Measurements from ENCODE around the gene PSIP1. TPM values are rescaled to one million over a fixed set of nuclear protein-coding genes. Genes with fewer than 3 reads are reported as not detected.

The PSIP1 gene
- total RNA-seq, 1 experiment from 2014 or later, result 67.8 TPM

- H3K79me2 ChIP-seq (ENCODE audit: low read depth), result peaks cover 21% of the 10 kb centered on the region
- DNase-seq, result no peak
- no peak overlapping the region; the same call in 1 of the 2 replicates for H2AFZ ChIP-seq
- intact Hi-C loops (cut with micrococcal nuclease; ENCODE audit: unreplicated experiment), result loop anchor here (5.0 to 10.0 kb wide), 2 partner anchors 114 to 313 kb away; partner anchors contain the start of gene TTC39B
- TF ChIP-seq CTCF (conservative IDR thresholded peaks at IDR 0.05) (no peak), EZH2 (IDR thresholded peaks at IDR 0.05; ENCODE audit: low read depth) (no peak)
- no peaks in the 10 kb centered on the region; the same call in 1 of the 2 replicates for H3K4me1 ChIP-seq (replicated peaks; ENCODE audit: insufficient read depth)
- H3K27ac ChIP-seq, result no peak overlapping the region
- ChIA-PET CTCF (no interaction called here), POLR2A (ENCODE audit: unreplicated experiment) (no interaction called here)
- peak overlapping the region; percentile 70 for H3K4me2 ChIP-seq
- no peaks in the 10 kb centered on the region for H3F3A ChIP-seq (ENCODE audit: insufficient read depth, low read depth)
- H3K36me3 ChIP-seq (ENCODE audit: low read depth), result no peaks in the 10 kb centered on the region
- no peaks in the 10 kb centered on the region for H3K27me3 ChIP-seq (ENCODE audit: insufficient read depth, low read depth)
- BruUV-seq (replicated peaks), result no TSS peak
- no peaks in the 10 kb centered on the region for H3K9me3 ChIP-seq (ENCODE audit: insufficient read depth, low read depth)
- no peaks in the 10 kb centered on the region for H3K9me2 ChIP-seq (ENCODE audit: insufficient read depth)
- H4K20me1 ChIP-seq (ENCODE audit: insufficient read depth), result no peaks in the 10 kb centered on the region
- H3K4me3 ChIP-seq, result no peak overlapping the region
Measured at GRCh38 chr9:15421532-15421931, 89.2 kb downstream of the PSIP1 start.

GRCh38 chr9:15420796-15421195 lies 90.0 kb downstream of the PSIP1 start:
- Histone ChIP-seq H4K20me1 (ENCODE audit: insufficient read depth) (no peaks in the 10 kb centered on the region), H3K4me3 (no peak overlapping the region), H3K4me2 (no peak overlapping the region), H3K27ac (no peak overlapping the region), H3K9me2 (ENCODE audit: insufficient read depth) (no peaks in the 10 kb centered on the region), H2AFZ (no peak overlapping the region), H3K36me3 (ENCODE audit: low read depth) (no peaks in the 10 kb centered on the region), H3F3A (ENCODE audit: insufficient read depth, low read depth) (no peaks in the 10 kb centered on the region), H3K4me1 (replicated peaks; ENCODE audit: insufficient read depth) (no peaks in the 10 kb centered on the region; the same call in 1 of the 2 replicates), H3K79me2 (ENCODE audit: low read depth) (peaks cover 21% of the 10 kb centered on the region), H3K9me3 (ENCODE audit: insufficient read depth, low read depth) (no peaks in the 10 kb centered on the region), H3K27me3 (ENCODE audit: insufficient read depth, low read depth) (no peaks in the 10 kb centered on the region)
- POLR2A ChIA-PET (ENCODE audit: unreplicated experiment), result no interaction called here
- no TSS peak for BruUV-seq (replicated peaks)
- intact Hi-C loops (cut with micrococcal nuclease; ENCODE audit: unreplicated experiment), result loop anchor here (5.0 to 10.0 kb wide), 2 partner anchors 113 to 314 kb away; partner anchors contain the start of gene TTC39B
- DNase-seq, result no peak
- CTCF ChIA-PET, result no interaction called here
- TF ChIP-seq CTCF (conservative IDR thresholded peaks at IDR 0.05), result no peak
- TF ChIP-seq EZH2 (IDR thresholded peaks at IDR 0.05; ENCODE audit: low read depth), result no peak

- H2AFZ ChIP-seq, result no peak overlapping the region
- H3K4me2 ChIP-seq, result no peak overlapping the region
- BruUV-seq (replicated peaks), result no TSS peak
- no peak for TF ChIP-seq EZH2 (IDR thresholded peaks at IDR 0.05; ENCODE audit: low read depth)
- TF ChIP-seq CTCF (conservative IDR thresholded peaks at IDR 0.05), result no peak
- H3F3A ChIP-seq (ENCODE audit: insufficient read depth, low read depth), result no peaks in the 10 kb centered on the region
- no peaks in the 10 kb centered on the region for H3K9me2 ChIP-seq (ENCODE audit: insufficient read depth)
- intact Hi-C loops (cut with micrococcal nuclease; ENCODE audit: unreplicated experiment), result loop anchor here (1.0 kb wide), 2 partner anchors 206 to 312 kb away; no protein-coding TSS in a partner anchor
- H3K4me1 ChIP-seq (replicated peaks; ENCODE audit: insufficient read depth), result no peaks in the 10 kb centered on the region
- H3K36me3 ChIP-seq (ENCODE audit: low read depth), result no peaks in the 10 kb centered on the region
- no peak overlapping the region for H3K27ac ChIP-seq
- H3K27me3 ChIP-seq (ENCODE audit: insufficient read depth, low read depth), result no peaks in the 10 kb centered on the region
- no peak overlapping the region for H3K4me3 ChIP-seq
- no peaks in the 10 kb centered on the region for H3K9me3 ChIP-seq (ENCODE audit: insufficient read depth, low read depth)
- ChIA-PET CTCF (no interaction called here), POLR2A (ENCODE audit: unreplicated experiment) (no interaction called here)
- H3K79me2 ChIP-seq (ENCODE audit: low read depth), result no peaks in the 10 kb centered on the region
- no peaks in the 10 kb centered on the region for H4K20me1 ChIP-seq (ENCODE audit: insufficient read depth)
- no peak for DNase-seq
Measured at GRCh38 chr9:15417626-15418025, 93.1 kb downstream of the PSIP1 start.

Measured in PC-9 (cell line).